ENCODE data around the gene LSR.

The LSR gene

DNA sequence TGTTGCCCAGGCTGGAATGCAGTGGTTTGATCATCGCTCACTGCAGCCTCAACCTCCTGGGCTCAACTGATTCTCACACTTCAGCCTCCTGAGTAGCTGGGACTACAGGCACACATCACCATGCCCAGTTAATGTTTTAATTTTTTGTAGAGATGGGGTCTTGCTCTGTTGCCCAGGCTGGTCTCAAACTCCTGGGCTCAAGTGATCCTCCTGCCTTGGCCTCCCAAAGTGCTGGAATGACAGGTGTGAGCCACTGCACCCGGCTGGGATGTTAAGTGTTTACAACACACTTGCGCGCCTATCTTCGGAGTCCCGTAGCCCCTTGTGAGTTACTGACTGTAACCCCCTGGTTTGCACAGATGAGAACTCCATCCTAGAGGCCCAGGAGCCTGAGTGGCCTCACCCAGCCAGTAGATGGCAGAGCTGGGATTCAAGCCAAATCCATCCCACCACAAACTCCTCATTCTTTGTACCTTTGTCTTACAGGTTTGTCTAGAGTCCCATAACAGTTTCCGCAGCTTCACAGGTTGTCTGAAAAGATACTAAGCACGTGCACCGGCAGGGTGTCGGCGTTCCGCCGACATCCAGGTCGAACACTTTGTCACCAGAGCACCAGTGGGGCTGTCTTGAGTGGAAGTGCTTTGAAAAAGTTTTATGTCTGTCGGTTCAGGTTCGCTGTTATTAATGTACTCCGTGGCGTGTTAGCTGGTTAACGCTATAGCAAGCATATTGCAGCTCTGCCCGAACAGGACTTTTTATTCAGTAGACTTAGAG, 57.9 kb downstream of the LSR start:
- DNase-seq: no peak

DNA sequence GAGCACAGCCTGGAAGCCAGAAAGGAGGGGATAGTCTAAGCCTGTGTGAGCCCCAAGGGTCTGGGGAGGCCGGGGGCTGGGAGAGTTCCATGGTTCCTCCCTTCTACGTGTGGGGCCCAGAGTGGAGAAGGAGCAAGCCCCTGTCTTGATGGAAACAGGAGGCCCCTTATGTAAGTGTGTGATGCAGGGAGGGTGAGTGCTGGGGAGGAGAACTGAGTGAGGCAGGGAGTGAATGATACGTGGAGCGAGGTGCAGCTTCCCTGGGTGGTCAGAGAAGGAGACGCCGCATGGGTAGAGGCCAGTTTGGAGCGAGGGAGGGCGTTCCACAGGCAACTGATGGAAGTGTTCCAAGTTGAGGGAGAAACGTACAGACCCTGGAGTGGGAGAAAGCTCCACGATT, 59.1 kb downstream of the LSR start:
- DNase-seq: no peak

GRCh38 chr19:35308910-35309309, 60.1 kb downstream of the LSR start:
- DNase-seq: no peak

- no peak for DNase-seq
Observed at GRCh38 chr19:35309481-35310279, 60.9 kb downstream of the LSR start.

DNA sequence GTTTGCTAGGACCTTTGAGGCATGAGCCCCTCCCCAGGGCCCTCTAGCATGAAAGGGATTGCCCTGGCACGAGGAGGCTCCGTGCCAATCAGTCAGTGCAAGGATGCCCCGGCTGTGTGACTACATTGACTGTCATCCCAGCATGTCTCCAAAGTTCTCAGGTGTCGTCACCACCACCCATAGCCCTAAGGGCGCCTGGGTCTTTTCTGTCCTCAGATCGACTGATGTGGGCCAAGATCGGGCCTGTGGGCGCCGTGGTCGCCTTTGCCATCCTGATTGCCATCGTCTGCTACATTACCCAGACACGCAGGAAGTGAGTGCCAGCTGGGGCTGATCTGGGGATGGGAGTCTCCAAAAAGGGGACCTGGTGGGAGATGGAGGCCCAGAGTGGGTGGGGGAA, 61.5 kb downstream of the LSR start:
- DNase-seq: no peak

DNA sequence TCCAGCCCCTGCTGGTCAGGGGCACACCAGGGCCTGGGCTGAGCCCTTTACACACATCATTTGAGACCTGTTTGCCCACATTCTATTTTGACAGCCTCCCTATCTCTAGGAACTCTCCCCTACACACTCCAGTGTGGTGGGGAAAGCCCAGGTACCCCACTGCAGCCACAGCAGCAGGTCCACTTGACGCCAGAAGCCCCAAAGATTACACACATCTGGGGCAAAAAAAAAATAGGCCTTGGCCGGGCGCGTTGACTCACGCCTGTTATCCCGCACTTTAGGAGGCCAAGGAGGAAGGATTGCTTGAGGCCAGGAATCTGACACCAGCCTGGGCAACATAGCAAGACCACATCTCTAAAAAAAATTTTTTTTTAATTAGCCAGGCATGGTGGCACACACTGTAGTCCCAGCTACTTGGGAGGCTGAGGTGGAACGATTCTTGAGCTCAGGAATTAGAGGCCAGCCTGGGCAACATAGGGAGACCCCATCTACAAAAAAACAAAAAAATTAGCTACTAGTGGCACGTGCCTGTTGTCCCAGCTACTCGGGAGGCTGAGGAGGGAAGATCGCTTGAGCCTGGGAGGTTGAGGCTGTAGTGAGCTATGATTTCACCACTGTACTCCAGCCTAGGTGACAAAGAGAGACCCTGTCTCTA, 62.1 kb downstream of the LSR start:
- DNase-seq: no peak

DNA sequence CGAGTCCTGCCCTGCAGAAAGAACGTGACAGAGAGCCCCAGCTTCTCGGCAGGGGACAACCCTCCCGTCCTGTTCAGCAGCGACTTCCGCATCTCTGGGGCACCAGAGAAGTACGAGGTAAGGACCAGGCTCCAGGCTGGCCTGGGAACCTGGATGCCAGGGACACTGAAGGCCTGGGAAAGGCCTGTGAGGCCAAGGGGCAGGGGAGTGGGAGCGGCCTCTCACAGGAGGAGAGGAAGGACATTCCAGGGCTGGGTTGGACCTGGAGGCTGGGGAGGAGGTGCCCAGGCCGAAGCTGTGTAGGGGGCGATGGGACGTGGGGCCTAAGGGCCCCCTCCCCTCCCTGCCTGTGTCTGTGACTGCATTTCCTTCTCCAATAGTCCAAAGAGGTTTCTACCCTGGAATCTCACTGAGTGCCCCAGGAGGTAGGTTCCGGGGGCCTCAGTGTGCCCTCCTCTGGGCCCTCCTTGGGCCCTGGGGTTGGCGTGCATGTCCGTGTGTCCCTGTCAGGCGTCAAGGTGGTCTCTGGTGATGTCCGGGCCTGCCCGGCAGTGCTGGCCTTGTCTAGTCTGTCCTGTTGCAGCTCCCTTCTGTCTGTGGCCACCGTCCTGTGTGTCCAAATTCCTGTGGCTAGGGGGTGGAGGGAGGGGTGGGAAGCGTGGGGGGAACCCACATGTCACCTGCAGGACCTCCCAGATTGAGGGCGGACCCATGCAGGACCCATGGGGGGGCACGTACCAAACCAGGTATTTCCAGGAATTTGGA, 63.3 kb downstream of the LSR start:
- no peak for DNase-seq

DNA sequence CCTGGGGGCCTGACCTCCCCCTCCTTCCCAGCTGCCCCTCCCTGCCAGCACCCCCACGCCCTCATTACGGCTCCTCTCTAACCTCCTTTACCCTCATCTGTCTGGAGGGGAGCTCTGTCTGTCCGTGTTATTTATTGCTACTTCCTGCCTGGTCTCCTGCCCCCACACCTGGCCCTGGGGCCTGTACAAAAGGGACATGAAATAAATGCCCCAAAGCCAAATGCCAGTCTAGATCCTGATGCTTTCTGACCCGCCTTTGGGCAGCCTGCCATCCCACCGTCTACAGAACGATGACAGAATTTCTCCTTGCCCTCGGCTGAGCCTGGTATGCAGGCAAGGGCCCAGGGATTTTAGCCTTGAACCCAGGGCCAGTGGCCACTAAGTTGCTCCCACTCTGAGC, 64.8 kb downstream of the LSR start:
- DNase-seq: no peak

DNA sequence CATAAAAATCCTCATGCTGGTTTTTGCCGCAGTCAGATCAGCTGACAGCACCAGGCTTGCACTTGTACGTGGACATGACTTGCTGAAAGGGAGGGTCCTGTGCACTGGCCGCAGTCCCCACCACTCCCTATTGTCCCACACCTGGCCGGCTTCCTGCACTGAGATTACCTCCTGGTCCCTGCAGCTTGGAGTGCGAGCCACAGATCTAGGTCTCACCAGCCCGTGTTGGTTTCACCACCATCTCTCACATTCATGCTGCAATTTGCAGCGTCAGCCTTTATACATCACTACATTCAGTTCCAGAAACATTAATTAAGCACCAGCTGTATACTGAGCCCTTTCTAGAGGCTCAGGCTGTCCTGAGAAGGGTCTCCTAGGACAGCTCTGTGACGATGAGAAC, 65.2 kb downstream of the LSR start:
- DNase-seq: no peak

- no peak for DNase-seq
Observed at GRCh38 chr19:35314858-35315470, 66.2 kb downstream of the LSR start.

- DNase-seq: no peak
Observed at GRCh38 chr19:35315883-35316282, 67.1 kb downstream of the LSR start.

DNA sequence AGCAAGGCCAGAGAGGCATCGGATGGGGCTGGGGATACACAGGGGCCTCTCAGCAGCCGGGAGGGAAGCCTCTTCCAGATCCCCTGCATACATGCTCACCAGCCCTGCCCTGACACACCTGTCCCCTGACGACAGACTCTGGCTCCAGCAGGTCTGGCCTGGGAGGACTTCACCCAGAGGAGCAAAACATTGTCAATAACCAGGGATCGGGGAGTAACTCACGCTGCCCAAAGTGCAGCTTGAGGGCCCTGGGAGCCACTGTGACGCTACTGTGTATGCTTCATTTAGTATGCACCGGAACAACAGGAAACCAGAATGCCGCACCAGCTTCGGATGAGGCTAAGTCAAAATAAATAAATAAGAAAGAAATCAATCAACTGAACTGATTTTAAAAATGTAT, 67.8 kb downstream of the LSR start:
- no peak for DNase-seq
